Measurements from ENCODE around the gene BTK.

The BTK gene

DNA sequence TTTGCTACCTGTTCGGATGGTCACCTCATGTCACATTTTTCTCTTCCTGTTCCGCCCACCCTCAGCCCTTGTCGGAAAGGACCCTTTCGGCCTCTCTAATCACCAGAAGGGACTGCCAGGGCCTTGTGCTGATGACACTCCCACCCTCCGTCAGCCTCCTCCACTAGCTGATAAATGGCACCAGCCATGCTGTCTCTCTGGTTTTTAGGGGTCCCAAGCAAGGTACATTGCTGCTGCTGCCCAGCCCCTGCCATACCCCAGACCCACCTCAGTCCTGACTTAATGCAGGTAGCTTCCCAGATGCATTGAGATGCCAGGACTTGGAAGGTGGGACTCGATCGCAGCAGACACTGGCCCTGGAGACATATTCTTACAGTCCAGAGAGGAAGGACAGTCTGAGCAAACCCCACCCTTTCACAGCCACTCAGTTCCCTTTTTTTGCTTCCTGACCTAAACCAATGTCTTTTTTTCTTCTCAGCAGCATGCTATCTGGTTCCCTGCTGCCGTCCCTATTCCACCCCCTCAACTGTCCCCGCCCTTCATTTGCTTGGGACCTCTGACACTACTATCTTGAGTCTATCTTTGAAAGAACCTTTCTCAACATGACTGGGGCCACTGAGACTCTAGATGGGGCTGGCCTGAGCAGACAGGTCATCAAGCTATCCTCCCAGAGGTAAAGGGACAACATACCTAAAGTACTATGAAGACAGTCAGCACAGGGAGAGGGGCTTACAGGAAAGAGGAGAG, at the start of gene BTK:
Gene BTK, minus strand, starts transcription at position 397 of the 747 bp plus-strand sequence. CDS start 10,907 bp downstream, outside the sequence.
- no peak for DNase-seq

DNA sequence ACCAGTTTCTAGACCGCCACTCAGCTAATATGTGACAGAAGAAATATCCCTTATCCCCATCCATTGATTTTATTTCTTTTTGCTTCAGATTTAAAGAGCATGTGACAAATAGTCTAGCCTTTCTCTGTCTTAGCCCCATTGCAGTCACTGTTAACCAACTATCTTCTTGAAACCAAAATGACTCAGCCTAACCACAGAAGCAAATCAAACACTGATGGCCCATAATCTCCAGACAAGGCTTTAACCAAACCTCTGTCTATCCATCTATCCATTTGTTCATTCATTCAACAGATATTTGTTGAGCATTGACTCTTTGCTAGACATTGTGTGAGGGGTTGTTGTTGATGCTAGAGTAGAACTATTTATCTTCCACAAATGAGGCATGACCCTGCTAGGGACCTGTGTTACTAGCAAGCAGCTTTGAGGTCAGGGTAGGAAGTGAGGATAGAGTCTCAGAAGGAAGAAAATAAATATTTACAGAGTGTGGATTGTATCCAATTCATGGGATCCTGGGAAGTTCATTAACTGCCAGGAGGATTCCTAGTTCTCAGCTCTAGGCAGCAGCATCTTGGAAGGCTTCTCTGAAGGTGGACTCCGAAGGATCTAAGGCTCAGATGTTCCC, 44.6 kb upstream of the BTK start:
- no peak for DNase-seq

DNA sequence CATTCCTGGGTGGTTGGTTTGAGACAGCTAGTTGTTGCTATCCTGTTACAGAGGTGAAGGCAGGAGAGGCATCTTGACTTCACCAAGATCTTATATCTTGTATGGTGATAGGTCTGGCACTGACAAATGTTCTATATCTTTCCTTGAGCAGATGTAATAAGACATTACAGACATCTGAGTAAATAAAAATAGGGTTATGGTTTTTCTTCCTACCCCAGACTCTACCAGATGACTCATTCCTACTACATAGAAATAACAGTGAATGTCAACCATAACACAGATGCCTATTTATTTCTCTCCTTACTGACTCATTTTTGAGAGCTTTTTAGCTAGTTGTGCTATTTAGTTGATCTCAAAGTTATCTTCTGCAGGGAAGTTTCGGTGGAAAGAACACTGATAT, 43.9 kb upstream of the BTK start:
- DNase-seq: no peak

GRCh38 chrX:101427954-101428353, 42.0 kb upstream of the BTK start:
- DNase-seq: no peak

DNA sequence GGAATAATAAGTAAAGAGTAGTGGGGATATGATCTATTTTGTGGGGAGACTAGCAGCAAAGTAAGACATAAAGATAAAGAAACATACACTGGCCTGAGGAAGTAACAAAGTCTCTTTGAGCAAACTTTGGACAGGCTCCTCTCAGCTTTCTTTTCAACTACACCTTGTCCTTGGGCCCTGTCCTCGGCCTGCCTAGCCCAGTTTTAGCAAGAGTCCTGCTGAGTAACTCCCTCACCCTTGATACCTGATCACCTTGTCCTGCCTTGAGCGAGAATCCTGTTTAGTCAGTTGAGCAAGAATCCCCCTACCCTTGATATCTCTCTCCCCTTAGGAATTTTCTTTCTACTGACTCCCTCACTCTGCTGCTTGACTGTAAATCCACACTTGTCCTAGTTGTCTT, 33.5 kb upstream of the BTK start:
- no peak for DNase-seq

GRCh38 chrX:101417981-101418841, 32.2 kb upstream of the BTK start:
- peak; percentile 38 for DNase-seq

GRCh38 chrX:101417190-101417589, 31.2 kb upstream of the BTK start:
- DNase-seq: no peak

DNA sequence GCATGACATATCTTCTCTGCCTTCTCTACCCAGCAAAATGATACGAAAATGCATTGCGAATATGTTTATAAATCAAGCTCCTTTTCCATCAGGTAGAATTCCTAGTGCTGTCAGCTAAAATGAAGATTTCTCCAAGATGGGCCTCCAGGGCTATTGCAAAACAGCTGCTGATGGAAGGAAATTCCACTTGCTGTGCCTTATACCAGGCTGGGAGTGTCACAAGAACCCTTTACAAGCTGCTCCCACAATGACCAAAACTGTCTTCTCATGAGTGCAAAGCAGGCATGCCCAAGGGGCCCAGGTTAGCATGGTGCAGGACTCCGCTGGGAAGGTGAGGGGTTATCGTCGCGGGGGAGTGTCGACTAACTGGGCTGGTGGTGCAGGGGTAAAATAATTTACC, 30.7 kb upstream of the BTK start:
- no peak for DNase-seq

GRCh38 chrX:101415180-101416145, 29.5 kb upstream of the BTK start:
- peak; percentile 76 for DNase-seq

DNA sequence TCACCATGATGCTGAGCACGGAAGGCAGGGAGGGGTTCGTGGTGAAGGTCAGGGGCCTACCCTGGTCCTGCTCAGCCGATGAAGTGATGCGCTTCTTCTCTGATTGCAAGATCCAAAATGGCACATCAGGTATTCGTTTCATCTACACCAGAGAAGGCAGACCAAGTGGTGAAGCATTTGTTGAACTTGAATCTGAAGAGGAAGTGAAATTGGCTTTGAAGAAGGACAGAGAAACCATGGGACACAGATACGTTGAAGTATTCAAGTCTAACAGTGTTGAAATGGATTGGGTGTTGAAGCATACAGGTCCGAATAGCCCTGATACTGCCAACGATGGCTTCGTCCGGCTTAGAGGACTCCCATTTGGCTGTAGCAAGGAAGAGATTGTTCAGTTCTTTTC, 26.0 kb upstream of the BTK start:
- DNase-seq: no peak

DNA sequence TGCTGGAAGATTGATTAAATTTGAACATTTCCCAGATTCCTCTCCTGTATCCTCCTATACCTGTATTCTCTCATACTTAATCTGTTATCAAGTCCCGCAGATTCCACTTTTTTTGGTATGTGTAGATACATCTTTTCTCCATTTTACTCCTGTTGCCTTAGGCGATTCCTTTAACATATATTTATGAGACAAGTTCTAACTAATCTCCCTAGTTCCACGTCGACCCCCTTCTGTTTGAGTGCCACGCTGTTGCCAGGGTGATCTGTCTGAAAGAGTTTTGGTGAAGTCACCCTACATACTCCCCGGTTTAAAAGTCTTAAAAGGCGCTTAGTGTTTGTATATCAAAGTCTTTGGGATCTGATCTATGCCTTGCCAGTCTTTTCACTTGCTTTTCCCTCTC, 24.5 kb upstream of the BTK start:
- no peak for DNase-seq

- DNase-seq: no peak
Observed at GRCh38 chrX:101409043-101409442, 23.1 kb upstream of the BTK start.

DNA sequence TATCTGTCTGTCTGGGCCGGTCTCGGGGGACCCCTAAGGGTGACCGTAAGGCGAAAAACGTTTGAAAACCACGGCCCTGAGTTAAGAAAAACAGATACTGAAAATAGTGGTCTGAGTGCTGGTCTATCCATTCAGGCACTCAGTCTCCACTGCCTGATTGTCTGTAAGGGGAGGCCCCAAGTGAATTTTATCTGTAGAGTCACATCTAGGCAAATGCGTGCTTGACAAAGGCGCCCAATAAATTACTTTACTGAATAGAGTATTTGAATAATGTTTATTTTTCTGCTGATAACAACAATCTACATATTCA, 22.5 kb upstream of the BTK start:
- no peak for DNase-seq

DNA sequence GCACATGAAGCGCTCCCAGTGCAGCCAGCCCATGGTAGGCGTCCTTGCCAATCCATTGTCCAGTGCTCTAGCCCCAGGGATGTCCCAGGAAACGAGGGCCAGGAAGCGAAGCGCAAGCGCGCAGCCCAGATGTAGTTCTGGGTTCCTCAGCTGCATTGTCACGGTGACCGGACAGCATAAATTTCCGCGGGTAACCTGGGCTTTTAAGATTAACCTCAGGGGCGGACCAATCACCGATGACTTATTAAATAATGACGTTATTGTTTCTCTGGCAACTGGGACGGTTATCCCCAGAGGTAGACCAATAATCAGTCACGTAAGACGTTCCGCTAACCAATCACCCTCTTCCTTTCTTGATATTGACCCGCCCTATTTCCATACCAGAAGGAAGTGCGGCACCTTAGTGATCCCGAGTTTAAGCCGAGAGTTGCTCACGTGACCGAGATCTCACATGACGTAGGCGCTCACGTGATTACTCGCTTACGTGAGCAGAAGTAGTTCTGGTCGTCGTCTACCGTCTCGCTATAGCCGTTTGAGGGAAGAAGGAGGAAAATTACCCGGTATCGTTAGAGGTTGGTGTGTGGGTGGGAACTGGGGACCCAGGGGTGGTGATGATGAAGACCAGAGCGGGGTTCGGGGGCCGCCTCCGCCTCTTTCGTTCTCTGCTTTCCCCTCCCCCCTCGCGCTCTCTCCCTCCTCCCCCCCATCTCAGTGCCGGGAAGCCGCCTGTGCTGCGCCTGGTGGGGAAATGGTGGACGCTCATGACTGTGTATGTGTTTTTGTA, 21.9 kb upstream of the BTK start, which contains the start of the genes GLA and HNRNPH2:
Gene GLA, minus strand, starts transcription at position 178 of the 784 bp plus-strand sequence. Its CDS starts 22 bp downstream, at position 156.
Gene HNRNPH2, plus strand, starts transcription at position 475 of the 784 bp plus-strand sequence. CDS start 3,767 bp downstream, outside the sequence.
- DNase-seq: peak; percentile 90

DNA sequence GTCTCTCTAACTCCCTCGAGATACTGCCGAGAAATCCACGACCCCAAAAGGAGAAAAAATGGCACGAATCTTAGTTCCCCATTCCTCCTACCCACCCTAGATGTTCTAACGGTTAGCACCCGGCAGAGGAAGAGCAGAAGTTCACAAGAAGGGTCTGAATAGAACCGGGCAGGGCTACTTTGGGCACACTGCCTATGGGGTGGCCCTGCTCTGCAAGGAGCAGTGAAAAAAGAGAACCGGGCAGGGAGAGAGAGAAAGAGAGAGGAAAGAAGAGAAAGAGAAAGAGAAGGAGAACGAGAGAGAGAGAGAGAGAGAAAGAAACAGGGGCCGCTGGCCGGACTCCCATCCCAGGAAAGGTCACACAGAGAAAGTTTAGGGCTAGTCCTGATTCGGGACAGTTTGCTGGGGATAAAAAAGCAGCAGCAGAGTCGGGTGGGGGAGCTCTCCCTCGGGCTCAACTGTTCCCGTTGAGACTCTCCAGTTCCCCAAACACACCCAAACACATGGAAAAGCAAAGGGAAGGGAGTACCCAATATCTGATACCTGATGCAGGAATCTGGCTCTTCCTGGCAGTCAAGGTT, 21.3 kb upstream of the BTK start:
- DNase-seq: no peak

GRCh38 chrX:101399825-101400224, 13.8 kb upstream of the BTK start:
- DNase-seq: no peak

- DNase-seq: no peak
Observed at GRCh38 chrX:101398694-101399093, 12.7 kb upstream of the BTK start.

- no peak for DNase-seq
Observed at GRCh38 chrX:101397779-101398178, 11.8 kb upstream of the BTK start.

GRCh38 chrX:101395789-101396188, 9.8 kb upstream of the BTK start:
- no peak for DNase-seq

DNA sequence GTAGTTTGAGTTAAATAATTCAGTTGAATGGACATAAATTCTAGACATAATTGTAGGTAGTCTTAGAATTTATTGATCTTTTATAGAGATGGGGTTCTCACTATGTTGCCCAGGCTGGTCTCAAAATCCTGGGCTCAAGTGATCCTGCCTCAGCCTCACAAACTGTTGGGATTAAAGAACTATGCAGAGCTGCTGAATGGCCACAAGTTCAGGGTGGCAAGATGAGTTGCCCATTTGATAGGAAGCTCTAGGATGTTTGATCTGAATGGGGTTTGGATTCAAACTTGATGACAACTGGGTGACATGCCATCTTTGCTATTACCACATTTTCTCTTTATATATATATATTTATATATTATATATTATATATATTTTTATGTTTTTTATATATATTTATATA, 8.4 kb upstream of the BTK start:
- no peak for DNase-seq

Data from midbrain (tissue), 1 donor.